Muscle of arm (tissue), 12 donors: Measurements from ENCODE around the gene HSPA9. TPM values are rescaled to one million over a fixed set of nuclear protein-coding genes. Genes with fewer than 3 reads are reported as not detected.

Source experiments
- polyA plus RNA-seq, 12 donors: library from polyadenylated mRNA; unstranded; fragments of 120-200 nt; gene quantifications; one replicate each; pipeline ENCODE4 v1.2.1, GENCODE V29; 2013; ENCODE audit not compliant: insufficient read length in 12 of 12

HSPA9 gene
- polyA plus RNA-seq, 12 donors: 126 to 225 (median 161) TPM; not detected in 1

Other genes starting within 250 kb of the HSPA9 start
- gene CDC25C, start 243.6 kb downstream of the HSPA9 start, polyA plus RNA-seq: 10 to 100 TPM in 1 of 12 donors, 1 to 10 TPM in 10, not detected in 1; 1.9 to 13.0 (median 4.2) TPM
- gene FAM53C, start 237.1 kb downstream of the HSPA9 start, polyA plus RNA-seq: 10 to 100 TPM in 11 of 12 donors, not detected in 1; 32.5 to 56.7 (median 40.6) TPM
- gene KDM3B, start 222.7 kb downstream of the HSPA9 start, polyA plus RNA-seq: 10 to 100 TPM in 11 of 12 donors, not detected in 1; 41.3 to 74.2 (median 64.8) TPM
- 10 to 100 TPM in 11 of 12 donors, not detected in 1; 10.6 to 35.2 (median 15.8) TPM for gene REEP2, start 136.3 kb downstream of the HSPA9 start, polyA plus RNA-seq
- 1,000 to 10,000 TPM in 1 of 12 donors, 100 to 1,000 TPM in 11; 107 to 2,227 (median 335) TPM for gene EGR1, start 109.9 kb downstream of the HSPA9 start, polyA plus RNA-seq
- 10 to 100 TPM in 11 of 12 donors, not detected in 1; 33.8 to 57.1 (median 52.4) TPM for gene ETF1, start 32.2 kb downstream of the HSPA9 start, polyA plus RNA-seq
- 100 to 1,000 TPM in 11 of 12 donors, not detected in 1; 222 to 353 (median 279) TPM for gene CTNNA1, start 178.0 kb upstream of the HSPA9 start, polyA plus RNA-seq